Progenitor cell of endocrine pancreas (in vitro differentiated cells): ENCODE results near the gene PPP1R16B. TPM values are rescaled to one million over a fixed set of nuclear protein-coding genes. Genes with fewer than 3 reads are reported as not detected.
A peak's percentile ranks its signal among the peaks of the same experiment; 100 is the strongest.

Experiments
- DNase-seq: peaks from one replicate; pipeline ENCODE4 v3.0.0; 2021; ENCODE audit warnings: low spot score; ENCODE audit not compliant: unreplicated experiment
- H3K27ac Mint-ChIP-seq: 2 replicates; pipeline ENCODE4 v1.8.0; 2021; ENCODE audit warnings: mild to moderate bottlenecking, moderate library complexity, mixed read lengths
- H3K27me3 Mint-ChIP-seq: 2 replicates; pipeline ENCODE4 v1.8.0; 2021; ENCODE audit warnings: mixed read lengths
- H3K36me3 Mint-ChIP-seq: 2 replicates; pipeline ENCODE4 v1.8.0; 2022; ENCODE audit warnings: mixed read lengths; ENCODE audit not compliant: insufficient read depth
- H3K4me1 Mint-ChIP-seq: 2 replicates; pipeline ENCODE4 v1.8.0; 2021; ENCODE audit warnings: low read depth, mixed read lengths
- H3K4me3 Mint-ChIP-seq: 2 replicates; pipeline ENCODE4 v1.8.0; 2021; ENCODE audit warnings: low read depth, mild to moderate bottlenecking, moderate library complexity, mixed read lengths
- H3K9me3 Mint-ChIP-seq: 2 replicates; pipeline ENCODE4 v1.8.0; 2021; ENCODE audit warnings: low read depth, mixed read lengths
- CTCF ChIP-seq: fragments of 200-600 bp; sonication (generic); IDR thresholded peaks from one replicate; pipeline ENCODE4 v1.5.0; 2021; ENCODE audit warnings: antibody characterized with exemption, mild to moderate bottlenecking; ENCODE audit not compliant: unreplicated experiment
- total RNA-seq: library from RNA; stranded (reverse); gene quantifications from 2 replicates; pipeline ENCODE4 v1.2.1, GENCODE V29; 2021

Gene PPP1R16B
- total RNA-seq, 1 donor from 2014 or later, result not detected

DNA sequence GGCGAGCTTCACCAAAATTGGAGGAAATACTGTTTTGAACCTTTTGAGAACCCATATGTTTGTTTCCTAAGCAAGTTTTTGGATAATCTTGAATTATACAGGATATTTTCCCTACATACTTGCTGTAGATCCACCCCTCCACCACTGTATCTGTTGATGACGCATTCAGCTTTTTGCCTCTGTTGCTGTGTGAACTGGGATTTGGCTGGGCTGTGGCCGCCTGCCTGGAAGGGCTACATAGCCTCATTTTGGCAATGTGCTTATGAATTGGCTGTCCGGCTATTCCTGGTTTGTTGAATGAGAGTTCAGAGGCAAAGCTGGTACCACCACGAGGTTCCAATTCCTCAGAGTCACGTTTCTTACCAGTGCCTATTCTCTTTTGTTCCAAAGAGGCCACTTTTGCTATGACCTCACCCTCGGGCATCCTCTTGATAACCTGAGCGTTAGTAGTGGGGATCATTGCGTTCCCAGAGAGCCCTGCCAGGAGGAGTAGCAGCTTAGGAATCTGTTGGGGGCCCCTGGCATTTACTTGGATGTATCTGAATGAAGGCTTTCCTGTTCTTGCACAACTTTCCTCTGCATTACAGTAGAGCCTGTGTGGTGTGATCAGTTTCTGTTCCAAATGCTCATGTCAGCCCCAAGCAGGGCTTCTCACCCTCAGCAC lies 127.1 kb downstream of the PPP1R16B start:
- no peaks in the 10 kb centered on the region for H3K36me3 Mint-ChIP-seq
- no peak for DNase-seq
- H3K27me3 Mint-ChIP-seq, result no peaks in the 10 kb centered on the region
- no peak for TF ChIP-seq CTCF
- H3K27ac Mint-ChIP-seq, result no peak overlapping the region
- peaks cover 9% of the 10 kb centered on the region for H3K4me1 Mint-ChIP-seq
- H3K4me3 Mint-ChIP-seq, result no peak overlapping the region
- no peaks in the 10 kb centered on the region for H3K9me3 Mint-ChIP-seq

DNA sequence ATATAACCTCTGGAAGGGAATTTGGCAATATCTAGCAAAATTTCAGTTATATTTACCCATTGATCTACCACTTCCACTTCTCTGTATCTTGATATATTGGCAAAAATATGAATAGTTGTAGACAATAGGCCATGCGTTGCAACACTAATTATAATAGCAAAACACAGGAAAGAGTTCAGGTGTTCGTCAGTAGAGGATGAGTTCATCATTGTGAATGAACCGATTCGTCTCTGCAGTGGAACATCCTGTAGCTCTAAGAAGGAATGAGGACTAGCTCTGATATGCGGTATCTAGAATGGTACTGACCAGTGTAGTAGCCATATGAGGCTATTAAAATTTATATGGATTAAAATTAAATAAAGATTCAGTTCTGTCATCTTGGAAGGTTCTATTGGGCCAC lies 129.0 kb downstream of the PPP1R16B start:
- DNase-seq, result no peak
- Mint-ChIP-seq H3K4me1 (peaks cover 2% of the 10 kb centered on the region), H3K36me3 (no peaks in the 10 kb centered on the region), H3K9me3 (no peaks in the 10 kb centered on the region), H3K27ac (no peak overlapping the region), H3K4me3 (no peak overlapping the region), H3K27me3 (no peaks in the 10 kb centered on the region)
- no peak for TF ChIP-seq CTCF

- H3K27ac Mint-ChIP-seq, result no peak overlapping the region
- H3K4me3 Mint-ChIP-seq, result no peak overlapping the region
- H3K4me1 Mint-ChIP-seq, result peaks cover 2% of the 10 kb centered on the region
Measured at GRCh38 chr20:38935285-38935684, 129.8 kb downstream of the PPP1R16B start.

GRCh38 chr20:38935967-38936407 lies 130.5 kb downstream of the PPP1R16B start:
- H3K27ac Mint-ChIP-seq, result peak overlapping the region; percentile 16
- H3K4me3 Mint-ChIP-seq, result no peak overlapping the region
- no peaks in the 10 kb centered on the region for H3K27me3 Mint-ChIP-seq
- H3K4me1 Mint-ChIP-seq, result peaks cover 2% of the 10 kb centered on the region
- no peak for DNase-seq
- H3K36me3 Mint-ChIP-seq, result no peaks in the 10 kb centered on the region
- no peaks in the 10 kb centered on the region for H3K9me3 Mint-ChIP-seq
- TF ChIP-seq CTCF, result no peak

More at GRCh38 chr20:38935285-38935684, 129.8 kb downstream of the PPP1R16B start:
- H3K9me3 Mint-ChIP-seq, result no peaks in the 10 kb centered on the region
- no peak for DNase-seq
- no peaks in the 10 kb centered on the region for H3K36me3 Mint-ChIP-seq
- no peaks in the 10 kb centered on the region for H3K27me3 Mint-ChIP-seq
- TF ChIP-seq CTCF, result no peak

DNA sequence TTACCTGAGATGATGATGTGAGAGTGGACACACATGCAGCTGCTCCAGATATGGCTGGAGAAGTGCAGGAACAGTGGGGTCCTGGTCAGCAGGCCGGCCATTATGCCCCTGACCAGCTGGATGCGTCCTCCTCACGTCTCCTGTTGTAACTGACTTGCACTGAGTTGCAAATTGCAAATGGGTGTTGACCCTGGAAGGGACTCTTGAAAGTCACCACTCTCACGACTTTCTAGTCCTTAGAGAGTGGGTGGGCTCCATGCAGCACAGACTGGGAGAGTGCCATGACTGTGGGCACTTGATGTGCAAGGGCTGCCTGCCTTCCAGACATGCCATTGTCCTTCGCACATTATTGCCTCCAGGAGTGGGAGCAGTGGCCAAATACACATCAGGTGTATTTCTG lies 131.5 kb downstream of the PPP1R16B start:
- no peak overlapping the region for H3K27ac Mint-ChIP-seq
- H3K4me3 Mint-ChIP-seq, result no peak overlapping the region
- DNase-seq, result no peak
- no peaks in the 10 kb centered on the region for H3K27me3 Mint-ChIP-seq
- H3K9me3 Mint-ChIP-seq, result no peaks in the 10 kb centered on the region
- H3K4me1 Mint-ChIP-seq, result peaks cover 2% of the 10 kb centered on the region
- no peaks in the 10 kb centered on the region for H3K36me3 Mint-ChIP-seq
- TF ChIP-seq CTCF, result no peak
